SK-N-SH (cell line): ENCODE results near the gene CUL7. TPM values are rescaled to one million over a fixed set of nuclear protein-coding genes. Genes with fewer than 3 reads are reported as not detected.

Source experiments
- CTCF ChIA-PET: fragments of 300-600, 350-600 bp; formaldehyde crosslinking; extraction: SDS; loops from one replicate; lab custom pipeline; 2021; lab: Yijun Ruan, JAX
- POLR2A ChIA-PET: fragments of 350-600 bp; sonication (Branson Sonifier 250); formaldehyde crosslinking; extraction: SDS; loops from one replicate; lab custom pipeline; 2020; ENCODE audit warnings: antibody characterized with exemption, inconsistent platforms; lab: Yijun Ruan, JAX
- DNase-seq: peaks from one replicate; pipeline ENCODE4 v3.0.0; 2012
- H2AFZ ChIP-seq: fragments of 200-600 bp; sonication (generic); 2 replicates; pipeline ENCODE4 v1.8.1; 2016; ENCODE audit warnings: antibody characterized with exemption, mild to moderate bottlenecking, low read depth
- H3F3A ChIP-seq: fragments of 200-600 bp; sonication (generic); replicated peaks from 2 replicates; pipeline ENCODE3; 2016; ENCODE audit warnings: antibody characterized with exemption, mild to moderate bottlenecking; ENCODE audit not compliant: insufficient read depth
- H3K27ac ChIP-seq, 2 experiments: fragments of 200-500 bp in 1 of 2; fragments of 200-600 bp in 1 of 2; sonication (Bioruptor generic) in 1 of 2; sonication (generic), shearing (Covaris generic) in 1 of 2; 2 replicates each; pipeline versions ENCODE4 v1.5.1 to v1.6.1; 2014 to 2016; ENCODE audit warnings: low read depth in 2 of 2, inconsistent platforms in 1 of 2, low read length in 1 of 2, mild to moderate bottlenecking in 1 of 2, mixed read lengths in 1 of 2
- H3K27me3 ChIP-seq: fragments of 200-600 bp; sonication (generic), shearing (Covaris generic); 2 replicates; pipeline ENCODE4 v1.6.1; 2016; ENCODE audit warnings: mixed run types; ENCODE audit not compliant: insufficient read depth
- H3K36me3 ChIP-seq, 2 experiments: fragments of 200-500 bp in 1 of 2; fragments of 200-600 bp in 1 of 2; sonication (Bioruptor generic) in 1 of 2; sonication (generic) in 1 of 2; replicated peaks in 1 of 2; 2 replicates each; pipeline versions ENCODE3 to v1.5.1; 2014 to 2016; ENCODE audit warnings: low read length in 1 of 2, mild to moderate bottlenecking in 1 of 2; ENCODE audit not compliant: insufficient read depth in 2 of 2, control insufficient read depth in 1 of 2
- H3K4me1 ChIP-seq, 2 experiments: fragments of 200-500 bp in 1 of 2; fragments of 200-600 bp in 1 of 2; sonication (Bioruptor generic) in 1 of 2; sonication (generic), shearing (Covaris generic) in 1 of 2; 2 replicates each; pipeline versions ENCODE4 v1.5.1 to v1.6.1; 2014 to 2016; ENCODE audit warnings: low read depth in 1 of 2, low read length in 1 of 2, mixed run types in 1 of 2; ENCODE audit not compliant: insufficient read depth in 2 of 2, control insufficient read depth in 1 of 2
- H3K4me2 ChIP-seq: fragments of 200-600 bp; sonication (generic), shearing (Covaris generic); 2 replicates; pipeline ENCODE4 v1.6.1; 2017; ENCODE audit warnings: mixed run types
- H3K4me3 ChIP-seq, 2 experiments: fragments of 200-500 bp in 1 of 2; fragments of 200-600 bp in 1 of 2; sonication (Bioruptor generic) in 1 of 2; sonication (generic), shearing (Covaris generic) in 1 of 2; 2 replicates each; pipeline versions ENCODE4 v1.5.1 to v1.8.1; 2014 to 2016; ENCODE audit warnings: low read depth in 2 of 2, inconsistent platforms in 1 of 2, low read length in 1 of 2, mild to moderate bottlenecking in 1 of 2, mixed read lengths in 1 of 2, moderate library complexity in 1 of 2
- H3K79me2 ChIP-seq: fragments of 200-600 bp; sonication (generic); 2 replicates; pipeline ENCODE4 v1.8.1; 2017; ENCODE audit warnings: mild to moderate bottlenecking; ENCODE audit not compliant: insufficient read depth
- H3K9ac ChIP-seq: fragments of 200-600 bp; sonication (generic); 2 replicates; pipeline ENCODE4 v1.6.1; 2017; ENCODE audit warnings: mixed run types
- H3K9me2 ChIP-seq: fragments of 200-600 bp; sonication (generic); 2 replicates; pipeline ENCODE4 v1.6.1; 2017; ENCODE audit warnings: mixed run types
- H3K9me3 ChIP-seq: fragments of 200-600 bp; sonication (generic); 2 replicates; pipeline ENCODE4 v1.6.1; 2017; ENCODE audit warnings: mixed run types, mild to moderate bottlenecking, moderate library complexity
- H4K20me1 ChIP-seq: fragments of 200-600 bp; sonication (generic); 2 replicates; pipeline ENCODE4 v1.6.1; 2017; ENCODE audit warnings: mild to moderate bottlenecking, mixed run types; ENCODE audit not compliant: insufficient read depth
- CHD2 ChIP-seq: fragments of 150-350 bp; IDR thresholded peaks from 2 replicates; pipeline ENCODE4 v1.6.1; 2018; ENCODE audit warnings: low read length; ENCODE audit not compliant: partially characterized antibody
- ELF1 ChIP-seq: IDR thresholded peaks from 2 replicates; pipeline ENCODE4 v1.4.0; 2012
- EZH2phosphoT487 ChIP-seq: fragments of 200-600 bp; sonication (generic); IDR thresholded peaks from 2 replicates; pipeline ENCODE4 v1.6.1; 2017; ENCODE audit warnings: low read depth, mixed run types, mild to moderate bottlenecking, antibody characterized with exemption, moderate library complexity, borderline replicate concordance
- FOXJ3 ChIP-seq: sonication (generic); formaldehyde crosslinking; IDR thresholded peaks from 2 replicates; pipeline ENCODE4 v1.5.1; 2020; ENCODE audit warnings: mild to moderate bottlenecking, missing genetic modification reagents
- GATA2 ChIP-seq: sonication (generic); formaldehyde crosslinking; IDR thresholded peaks from 2 replicates; pipeline ENCODE4 v1.5.0; 2020; ENCODE audit warnings: mild to moderate bottlenecking, missing genetic modification reagents
- JUND ChIP-seq: IDR thresholded peaks from 2 replicates; pipeline ENCODE4 v1.4.0; 2012
- MEF2A ChIP-seq: IDR thresholded peaks from 2 replicates; pipeline ENCODE4 v1.4.0; 2012; ENCODE audit warnings: low read depth, borderline replicate concordance
- MXI1 ChIP-seq: IDR thresholded peaks from 2 replicates; pipeline ENCODE4 v1.6.1; 2012; ENCODE audit warnings: mild to moderate bottlenecking, low read depth, low read length, improper control_type of control experiment
- NRF1 ChIP-seq: IDR thresholded peaks from 2 replicates; pipeline ENCODE4 v1.6.1; 2012; ENCODE audit warnings: low read depth, mild to moderate bottlenecking, low read length
- RCOR1 ChIP-seq: fragments of 150-350 bp; IDR thresholded peaks from 2 replicates; pipeline ENCODE4 v1.6.1; 2017; ENCODE audit warnings: antibody characterized with exemption, low read length
- SIN3A ChIP-seq: IDR thresholded peaks from 2 replicates; pipeline ENCODE4 v1.6.1; 2012; ENCODE audit warnings: low read depth, mild to moderate bottlenecking, low read length, moderate library complexity, borderline replicate concordance
- TEAD4 ChIP-seq: IDR thresholded peaks from 2 replicates; pipeline ENCODE4 v1.4.0; 2012; ENCODE audit warnings: mild to moderate bottlenecking, borderline replicate concordance; ENCODE audit not compliant: insufficient read depth
- YY1 ChIP-seq: IDR thresholded peaks from 2 replicates; pipeline ENCODE4 v1.4.0; 2012; ENCODE audit warnings: low read depth, mild to moderate bottlenecking
- WGBS: methylation state at CpG from one replicate; pipeline ENCODE4 v1.1.6; 2017; ENCODE audit warnings: low lambda C conversion rate; 5-methylcytosine and 5-hydroxymethylcytosine counted together
- polyA plus RNA-seq, 3 experiments: library from polyadenylated mRNA; depleted of rRNA; stranded (reverse); fragments of >200 nt; gene quantifications; 2 replicates each; pipeline ENCODE4 v1.2.3, GENCODE V29; 2012
- TF ChIP-seq, protein P1 (sequence below): IDR thresholded peaks from 2 replicates; pipeline ENCODE4 v1.6.1; 2012; ENCODE audit warnings: mild to moderate bottlenecking, low read depth, low read length, moderate library complexity
- TF ChIP-seq, protein P2 (sequence below): IDR thresholded peaks from 2 replicates; pipeline ENCODE4 v1.4.0; 2012; ENCODE audit warnings: low read depth, borderline replicate concordance
- TF ChIP-seq, protein P3 (sequence below): IDR thresholded peaks from 2 replicates; pipeline ENCODE4 v1.4.0; 2012; ENCODE audit warnings: low read depth

Gene CUL7
- polyA plus RNA-seq, 1 of the 3 experiments (the other 2 are of a cell fraction): 46.9 TPM

GRCh38 chr6:43059168-43060033, 5.8 kb upstream of the CUL7 start, which contains the start of the genes KLC4 and MRPL2 (continued):
- TF ChIP-seq, protein P1, sequence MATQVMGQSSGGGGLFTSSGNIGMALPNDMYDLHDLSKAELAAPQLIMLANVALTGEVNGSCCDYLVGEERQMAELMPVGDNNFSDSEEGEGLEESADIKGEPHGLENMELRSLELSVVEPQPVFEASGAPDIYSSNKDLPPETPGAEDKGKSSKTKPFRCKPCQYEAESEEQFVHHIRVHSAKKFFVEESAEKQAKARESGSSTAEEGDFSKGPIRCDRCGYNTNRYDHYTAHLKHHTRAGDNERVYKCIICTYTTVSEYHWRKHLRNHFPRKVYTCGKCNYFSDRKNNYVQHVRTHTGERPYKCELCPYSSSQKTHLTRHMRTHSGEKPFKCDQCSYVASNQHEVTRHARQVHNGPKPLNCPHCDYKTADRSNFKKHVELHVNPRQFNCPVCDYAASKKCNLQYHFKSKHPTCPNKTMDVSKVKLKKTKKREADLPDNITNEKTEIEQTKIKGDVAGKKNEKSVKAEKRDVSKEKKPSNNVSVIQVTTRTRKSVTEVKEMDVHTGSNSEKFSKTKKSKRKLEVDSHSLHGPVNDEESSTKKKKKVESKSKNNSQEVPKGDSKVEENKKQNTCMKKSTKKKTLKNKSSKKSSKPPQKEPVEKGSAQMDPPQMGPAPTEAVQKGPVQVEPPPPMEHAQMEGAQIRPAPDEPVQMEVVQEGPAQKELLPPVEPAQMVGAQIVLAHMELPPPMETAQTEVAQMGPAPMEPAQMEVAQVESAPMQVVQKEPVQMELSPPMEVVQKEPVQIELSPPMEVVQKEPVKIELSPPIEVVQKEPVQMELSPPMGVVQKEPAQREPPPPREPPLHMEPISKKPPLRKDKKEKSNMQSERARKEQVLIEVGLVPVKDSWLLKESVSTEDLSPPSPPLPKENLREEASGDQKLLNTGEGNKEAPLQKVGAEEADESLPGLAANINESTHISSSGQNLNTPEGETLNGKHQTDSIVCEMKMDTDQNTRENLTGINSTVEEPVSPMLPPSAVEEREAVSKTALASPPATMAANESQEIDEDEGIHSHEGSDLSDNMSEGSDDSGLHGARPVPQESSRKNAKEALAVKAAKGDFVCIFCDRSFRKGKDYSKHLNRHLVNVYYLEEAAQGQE: no peak
- TF ChIP-seq TEAD4 (no peak), RCOR1 (no peak), FOXJ3 (CRISPR knock-in tag) (no peak), EZH2phosphoT487 (no peak), SIN3A (peak; percentile 74; the same call in 1 of the 2 replicates), MEF2A (no peak), ELF1 (no peak), GATA2 (CRISPR knock-in tag) (no peak), NRF1 (no peak)
- TF ChIP-seq, protein P2, sequence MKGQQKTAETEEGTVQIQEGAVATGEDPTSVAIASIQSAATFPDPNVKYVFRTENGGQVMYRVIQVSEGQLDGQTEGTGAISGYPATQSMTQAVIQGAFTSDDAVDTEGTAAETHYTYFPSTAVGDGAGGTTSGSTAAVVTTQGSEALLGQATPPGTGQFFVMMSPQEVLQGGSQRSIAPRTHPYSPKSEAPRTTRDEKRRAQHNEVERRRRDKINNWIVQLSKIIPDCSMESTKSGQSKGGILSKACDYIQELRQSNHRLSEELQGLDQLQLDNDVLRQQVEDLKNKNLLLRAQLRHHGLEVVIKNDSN: peak; percentile 78
- TF ChIP-seq, protein P3, sequence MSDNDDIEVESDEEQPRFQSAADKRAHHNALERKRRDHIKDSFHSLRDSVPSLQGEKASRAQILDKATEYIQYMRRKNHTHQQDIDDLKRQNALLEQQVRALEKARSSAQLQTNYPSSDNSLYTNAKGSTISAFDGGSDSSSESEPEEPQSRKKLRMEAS: peak; percentile 86

DNA sequence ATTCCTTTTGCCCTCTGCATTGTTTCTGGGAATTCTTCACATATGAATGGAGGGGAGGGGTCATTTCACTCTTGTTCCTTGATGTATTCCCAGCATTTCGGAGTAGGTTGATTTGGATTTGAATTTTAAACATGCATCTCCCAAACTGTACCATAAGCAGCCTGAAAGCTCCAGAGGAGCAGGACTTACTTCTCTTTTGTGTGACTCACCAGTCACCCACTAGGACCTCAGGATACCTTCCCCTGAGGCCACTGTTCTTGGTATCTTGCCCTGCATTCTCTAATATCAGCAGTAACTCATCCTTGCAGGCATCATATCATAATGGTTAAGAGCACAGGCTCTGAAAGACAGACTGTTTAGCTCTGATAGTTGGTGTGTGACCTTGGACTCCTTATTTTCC, 4.9 kb upstream of the CUL7 start:
- peaks cover 3 to 17% of the 10 kb centered on the region in 2 experiments; a peak in 3 of 4 replicates for H3K4me1 ChIP-seq
- peak overlapping the region in 1 of 2 experiments; percentile 41; a peak in 2 of 4 replicates for H3K27ac ChIP-seq
- peak overlapping the region; percentile 90 to 92 for H3K4me3 ChIP-seq
- POLR2A ChIA-PET: interaction anchor here (0.9 to 2.7 kb wide), 5 partner anchors 18 to 79 kb away, joined by 3 to 9 read pairs (median 5); partner anchors contain the start of genes KLHDC3, MEA1, PEX6 and PTK7
- TF ChIP-seq MXI1 (no peak), CHD2 (no peak), EZH2phosphoT487 (no peak), YY1 (no peak), JUND (no peak), FOXJ3 (CRISPR knock-in tag) (no peak), RCOR1 (no peak)
- TF ChIP-seq, all 33 proteins: peak for 0
- WGBS: 0% methylated on average over 1 of the region's 1 CpG
- peaks cover 40% of the 10 kb centered on the region for H3K79me2 ChIP-seq
- peaks cover 11% of the 10 kb centered on the region for H3F3A ChIP-seq
- no peaks in the 10 kb centered on the region for H4K20me1 ChIP-seq
- no peaks in the 10 kb centered on the region for H3K9me3 ChIP-seq
- H3K9me2 ChIP-seq: no peaks in the 10 kb centered on the region
- no peaks in the 10 kb centered on the region for H3K27me3 ChIP-seq
- CTCF ChIA-PET: no interaction called here
- H2AFZ ChIP-seq: peak overlapping the region; percentile 75; the same call in 1 of the 2 replicates
- no peak for DNase-seq
- H3K36me3 ChIP-seq: peaks cover 7 to 14% of the 10 kb centered on the region in 2 experiments
- H3K9ac ChIP-seq: peak overlapping the region; percentile 91
- H3K4me2 ChIP-seq: peak overlapping the region; percentile 76
